Stimulated activated CD8-positive, alpha-beta memory T cell treated with anti-CD3 and anti-CD28 coated beads, Interleukin-15, amount 100 ng/mL, for 24 hours (primary cell): Measurements from ENCODE around the gene OTOF.

Source experiments
- DNase-seq: peaks from one replicate; pipeline ENCODE4 v3.0.0-alpha.2; 2020; ENCODE audit warnings: low read depth

OTOF gene

DNA sequence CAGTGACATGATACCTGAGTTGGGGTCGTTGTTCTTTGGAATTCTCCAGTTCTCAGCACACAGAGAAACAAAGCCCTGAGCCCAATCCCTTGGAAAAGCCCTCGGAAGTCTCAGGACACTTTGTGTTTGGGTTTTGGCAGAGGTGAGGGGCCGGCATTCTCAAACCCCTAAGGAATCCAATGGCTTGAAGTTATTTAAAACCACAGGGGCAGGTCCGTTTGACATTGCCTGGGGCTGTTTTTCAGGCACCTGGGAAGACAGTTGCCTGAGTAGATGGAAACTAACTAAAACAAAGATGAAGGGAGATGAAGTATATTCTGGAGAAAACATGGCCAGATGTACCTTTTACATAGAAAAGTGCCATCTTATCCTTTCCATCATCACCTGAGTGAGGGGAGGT is 22.5 kb upstream of the OTOF start:
- no peak for DNase-seq

DNA sequence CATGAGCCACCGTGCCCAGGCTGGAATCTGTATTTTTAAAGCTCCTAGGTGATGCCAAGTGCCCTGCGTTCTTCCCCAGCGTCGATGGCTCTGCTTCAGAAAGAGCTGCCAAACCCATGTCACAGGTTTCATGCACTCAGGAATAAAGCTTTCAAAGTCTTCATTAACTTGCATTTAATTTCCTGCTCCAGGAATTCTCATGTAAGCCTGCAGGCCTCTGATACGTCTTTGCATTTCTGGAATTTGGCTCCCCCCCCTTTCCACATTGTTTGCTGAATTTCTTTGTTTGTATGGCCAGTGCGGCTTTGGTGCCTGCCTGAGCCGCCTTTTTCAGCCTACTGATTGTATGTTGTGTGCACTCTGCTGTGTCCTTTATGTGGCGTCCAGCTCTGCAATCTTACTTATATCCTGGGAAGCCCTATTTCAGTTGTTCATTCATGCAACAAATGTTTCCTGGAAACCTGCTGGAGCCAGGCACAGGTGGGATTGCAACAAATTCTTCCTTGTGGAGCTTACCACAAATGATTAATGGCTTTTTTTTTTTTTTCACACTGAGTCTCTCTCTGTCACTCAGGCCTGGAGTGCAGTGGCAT is 17.9 kb upstream of the OTOF start:
- no peak for DNase-seq

DNA sequence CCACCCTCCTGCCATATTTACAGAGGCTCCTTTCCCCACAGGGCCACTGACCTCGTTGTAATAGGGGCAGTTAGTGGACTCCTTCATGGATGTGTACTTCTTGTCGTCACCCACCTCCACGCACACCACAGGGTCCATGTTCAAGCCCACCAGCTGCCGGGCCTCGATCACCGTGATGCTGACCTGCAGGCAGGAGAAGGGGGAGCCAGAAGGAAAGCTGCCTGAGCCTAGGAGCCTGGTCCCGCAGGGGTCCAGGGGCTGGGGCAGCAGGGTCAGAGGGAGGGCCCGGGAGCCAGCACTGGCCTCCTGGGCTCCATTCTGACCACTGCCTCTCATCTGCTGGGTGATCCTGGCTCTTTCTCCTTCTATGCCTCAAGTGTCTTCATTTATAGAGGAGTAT is 17.0 kb upstream of the OTOF start:
- DNase-seq, result no peak

DNA sequence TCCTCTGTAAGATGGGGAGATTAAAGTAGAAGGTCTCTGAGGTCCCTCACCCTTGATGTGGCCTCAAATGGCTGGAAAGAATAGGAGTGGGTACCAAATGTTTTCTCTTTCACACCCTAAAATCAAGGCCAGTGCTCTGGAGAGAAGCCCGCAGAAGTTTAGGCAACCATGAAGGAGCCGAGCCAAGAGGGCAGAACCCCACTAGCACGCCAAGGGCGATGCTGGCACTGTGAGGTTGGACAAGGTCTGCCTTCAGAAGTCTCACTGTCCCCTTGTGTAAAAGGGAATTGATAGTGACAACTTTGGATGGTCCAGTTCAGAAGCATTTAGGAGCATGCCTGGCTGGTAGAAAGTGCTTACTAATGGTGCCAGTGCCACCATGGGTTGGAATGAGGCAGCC is 16.3 kb upstream of the OTOF start:
- no peak for DNase-seq

DNA sequence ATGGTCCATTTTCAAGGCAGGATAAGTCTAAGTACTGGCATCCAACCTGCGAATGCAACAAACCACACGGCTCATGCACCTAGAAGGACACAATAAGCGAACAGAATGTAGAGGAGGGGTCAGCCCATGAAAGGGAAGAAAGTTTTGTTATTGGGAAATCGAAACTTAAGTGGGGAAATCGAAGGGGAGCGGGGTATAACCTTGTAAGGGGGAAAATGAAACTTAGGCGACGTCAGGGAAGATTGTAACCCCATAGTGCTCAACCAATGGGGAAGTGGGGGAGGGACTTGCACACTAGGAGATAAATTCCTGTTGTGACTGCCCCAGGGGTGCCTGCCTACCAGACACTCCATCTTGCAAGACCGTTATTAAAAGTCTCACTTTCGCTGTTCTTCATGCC is 15.6 kb upstream of the OTOF start:
- no peak for DNase-seq

DNA sequence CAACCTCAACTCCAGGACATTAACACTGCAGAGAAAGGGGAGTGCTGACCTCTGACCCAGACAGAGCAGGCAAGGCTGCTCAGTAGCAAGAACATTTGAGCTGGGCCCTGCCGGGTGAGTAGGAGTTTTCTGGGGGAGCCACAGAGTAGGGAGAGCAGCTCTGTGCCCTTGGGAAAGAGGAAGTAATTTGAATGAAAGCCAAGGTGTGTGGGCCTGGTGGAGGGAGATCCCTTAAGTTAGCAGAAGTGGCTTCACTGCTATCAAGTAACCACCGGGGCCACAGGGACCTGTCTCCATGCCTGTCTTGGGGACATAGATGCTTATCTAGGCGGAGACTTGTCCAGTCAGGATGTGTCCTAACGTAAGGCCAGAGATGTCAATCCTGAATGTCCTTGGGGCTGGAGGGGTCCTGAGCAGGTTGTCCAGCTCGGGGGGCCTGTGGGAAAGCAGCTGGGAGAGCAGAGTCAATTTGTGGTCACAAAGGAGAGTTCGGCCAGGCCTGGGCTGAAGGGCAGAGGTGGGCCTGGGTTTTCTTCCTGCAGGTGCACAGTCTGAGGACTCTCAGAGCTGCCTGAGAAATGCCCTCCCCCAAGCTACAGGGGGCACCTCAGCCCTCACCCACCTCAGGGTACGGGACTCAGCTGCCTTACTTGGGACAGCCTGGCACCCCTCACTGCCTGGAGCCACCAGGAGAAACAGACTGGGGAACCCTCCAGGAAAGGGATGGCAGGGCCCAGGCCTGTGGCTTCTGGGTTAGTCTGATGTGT is 15.0 kb upstream of the OTOF start:
- DNase-seq, result no peak

DNA sequence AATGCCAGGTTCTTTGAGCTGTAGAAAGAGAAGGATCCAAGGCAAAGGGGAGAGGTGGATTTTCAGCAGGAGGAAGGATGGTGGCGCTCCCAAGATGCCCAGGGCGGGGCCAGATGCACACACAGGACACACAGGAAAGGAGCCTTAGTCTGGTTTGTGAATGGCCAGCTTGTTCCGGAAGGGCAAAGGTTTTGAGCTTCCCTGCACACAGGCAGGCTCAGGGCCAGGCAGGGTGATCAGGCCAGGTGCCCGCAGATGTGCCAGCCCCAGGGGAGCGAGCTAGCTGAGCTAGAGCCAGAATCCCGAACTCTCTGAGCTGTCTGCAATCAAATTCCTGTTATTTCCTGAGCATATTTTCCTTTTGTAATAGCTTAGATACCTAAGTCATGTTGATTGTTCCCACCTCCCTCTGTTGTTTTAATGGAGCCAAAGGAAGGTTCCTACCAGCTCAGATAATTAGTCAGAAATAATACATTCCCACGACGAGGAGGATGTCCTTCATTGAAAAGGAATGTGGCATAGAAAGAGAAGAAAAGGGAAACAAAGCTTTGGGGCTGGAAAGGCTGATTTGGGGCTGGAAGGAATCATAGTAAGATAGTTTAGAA is 13.7 kb upstream of the OTOF start:
- DNase-seq, result no peak

DNA sequence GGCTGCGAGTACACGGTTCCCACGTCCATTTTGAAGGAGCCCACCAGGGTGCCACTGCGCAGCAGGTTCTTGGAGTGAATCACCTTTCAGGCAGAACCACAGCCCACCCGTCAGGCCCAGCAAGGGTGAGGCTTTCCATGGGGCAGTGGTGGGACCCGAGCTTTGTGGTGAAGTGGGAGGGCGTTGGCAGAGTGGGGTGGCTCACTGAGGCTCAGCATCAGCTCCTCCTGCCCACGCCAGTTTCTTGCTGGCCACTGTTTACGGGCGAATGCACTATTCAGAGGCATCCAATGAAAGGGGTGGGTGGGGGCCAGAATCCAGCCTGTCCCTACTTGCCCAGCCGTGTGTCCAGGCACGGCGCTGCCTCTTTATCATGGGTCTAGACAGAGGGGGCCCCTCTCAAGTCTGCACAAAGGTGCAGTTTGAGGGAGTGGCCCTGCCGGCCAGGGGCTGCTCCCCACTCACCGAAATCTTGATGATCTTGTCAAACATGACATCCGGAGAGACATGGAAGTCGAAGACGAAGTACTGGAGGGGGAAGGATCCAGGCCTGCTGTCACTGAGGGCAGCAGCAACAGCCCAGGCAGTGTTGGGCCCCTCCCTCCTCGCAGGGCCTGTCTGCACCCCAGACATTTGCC is 11.4 kb upstream of the OTOF start:
- DNase-seq, result no peak

DNA sequence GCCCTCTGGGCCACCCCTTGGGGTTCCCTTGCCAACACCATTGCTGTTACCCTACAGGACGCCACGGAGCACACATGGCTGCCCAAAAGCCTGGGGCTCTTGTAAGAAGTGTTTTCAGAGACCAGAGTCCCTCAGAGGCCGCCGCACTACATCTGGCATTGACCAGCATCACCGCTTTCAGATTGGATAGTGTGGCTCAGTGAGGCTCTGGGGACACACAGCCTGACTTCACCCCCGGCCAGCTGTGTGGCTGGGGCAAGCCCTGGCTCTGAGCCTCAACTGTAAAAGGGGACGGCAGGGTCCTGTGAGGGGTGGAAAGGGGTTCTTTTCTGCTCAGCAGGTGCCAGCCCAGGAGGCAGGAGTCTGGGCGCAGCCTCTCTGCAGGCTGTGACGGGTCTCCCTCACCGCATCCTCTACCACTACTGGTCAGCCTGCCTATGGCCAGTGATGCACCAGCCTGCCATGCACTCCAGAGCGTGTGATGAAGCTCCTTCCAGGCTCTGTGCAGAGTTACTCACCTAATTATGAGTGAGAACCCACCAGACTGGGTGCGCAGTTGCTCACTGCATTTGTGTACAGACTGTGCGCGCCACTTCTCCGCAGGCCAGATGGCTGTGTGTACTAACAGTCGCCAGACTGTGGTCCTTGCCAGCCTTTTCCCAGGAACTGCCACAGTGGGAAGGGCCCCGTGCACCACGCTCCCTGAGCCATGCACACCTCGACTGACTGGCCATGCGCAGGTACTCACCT is 10.7 kb upstream of the OTOF start:
- DNase-seq, result no peak

DNA sequence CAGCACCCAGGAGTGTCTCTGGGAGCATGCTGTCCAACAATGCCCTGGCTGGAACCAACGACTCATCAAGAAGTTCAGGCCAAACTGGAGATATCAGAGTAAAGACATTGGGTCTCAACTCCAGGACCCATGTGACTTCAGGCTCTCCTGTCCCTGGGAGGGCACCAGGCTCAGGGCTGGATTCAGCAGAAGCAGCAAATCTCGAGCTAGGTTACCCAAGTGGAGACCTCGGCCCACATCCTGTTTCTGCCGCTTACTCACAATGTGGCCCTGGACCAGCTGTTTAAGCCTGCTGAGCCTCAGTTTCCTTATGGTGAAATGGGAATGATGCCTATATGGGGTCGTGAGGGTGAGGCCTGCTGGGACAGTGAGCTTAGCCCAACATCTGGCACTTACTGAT is 9.3 kb upstream of the OTOF start:
- no peak for DNase-seq

DNA sequence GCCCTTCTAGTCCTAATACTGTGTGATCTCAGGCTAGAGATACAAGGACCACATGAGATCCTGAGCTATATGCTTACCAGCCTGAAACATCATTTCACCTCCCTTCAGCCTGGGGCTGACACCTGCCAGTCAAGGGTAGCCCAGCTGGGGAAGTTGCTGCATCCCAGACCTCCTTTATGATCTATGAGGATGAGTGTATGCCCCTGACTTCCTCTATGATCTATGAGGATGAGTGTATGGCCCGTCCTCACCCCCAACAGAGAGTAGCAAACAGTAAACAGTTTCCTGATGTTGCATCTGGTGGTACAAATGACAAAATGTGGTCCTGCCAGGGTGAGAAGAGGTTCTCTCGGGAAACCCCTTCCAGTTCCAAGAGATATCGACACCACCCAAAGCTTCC is 8.9 kb upstream of the OTOF start:
- no peak for DNase-seq

DNA sequence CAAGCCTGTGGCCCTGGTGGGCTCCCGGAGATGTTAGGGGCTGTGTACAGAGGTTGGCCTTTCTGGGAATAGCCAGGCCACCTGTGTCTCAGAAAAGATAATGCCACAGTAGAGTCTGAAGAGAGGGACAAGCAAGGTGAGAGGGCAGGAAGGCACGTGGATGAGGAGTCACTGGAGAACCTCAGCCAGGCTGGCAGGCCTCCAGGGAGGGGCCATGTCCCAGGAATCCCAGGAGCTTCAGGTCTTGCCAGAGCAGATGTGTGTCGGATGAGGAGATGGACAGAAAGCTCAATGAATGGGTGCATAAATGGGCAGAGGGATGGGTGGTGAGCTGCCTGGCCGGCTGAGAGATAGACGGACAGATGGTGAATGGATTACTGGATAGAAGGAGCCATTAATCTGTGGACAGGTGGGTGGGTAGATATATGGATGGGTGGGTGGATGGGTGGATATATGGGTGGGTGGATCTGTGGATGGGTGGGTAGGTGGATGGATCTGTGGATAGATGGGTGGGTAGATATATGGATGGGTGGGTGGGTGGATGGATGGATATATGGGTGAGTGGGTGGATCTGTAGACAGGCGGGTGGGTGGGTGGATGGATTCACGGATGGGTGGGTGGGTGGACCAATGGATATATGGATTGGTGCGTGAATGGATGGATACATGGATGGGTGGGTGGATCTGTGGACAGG is 7.9 kb upstream of the OTOF start:
- no peak for DNase-seq

DNA sequence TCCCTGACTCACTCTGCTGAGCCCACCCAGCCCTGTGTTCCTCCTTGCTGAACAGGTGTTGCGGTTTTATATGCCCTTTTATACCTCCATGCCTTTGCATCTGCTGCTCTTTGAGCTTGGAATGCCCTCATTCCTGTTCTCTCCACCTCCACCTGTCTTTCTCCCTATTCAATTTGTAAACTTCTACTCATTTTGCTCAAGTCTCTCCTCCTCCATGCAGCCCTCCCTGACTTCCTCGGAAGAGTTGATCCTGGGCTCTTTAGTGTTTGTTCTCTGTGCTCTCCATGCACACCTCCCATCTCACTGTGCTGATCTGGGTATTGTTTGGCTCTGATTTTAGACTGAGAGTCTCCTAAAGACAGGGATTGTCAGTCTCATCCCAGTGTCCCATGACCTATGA is 7.2 kb upstream of the OTOF start:
- no peak for DNase-seq

DNA sequence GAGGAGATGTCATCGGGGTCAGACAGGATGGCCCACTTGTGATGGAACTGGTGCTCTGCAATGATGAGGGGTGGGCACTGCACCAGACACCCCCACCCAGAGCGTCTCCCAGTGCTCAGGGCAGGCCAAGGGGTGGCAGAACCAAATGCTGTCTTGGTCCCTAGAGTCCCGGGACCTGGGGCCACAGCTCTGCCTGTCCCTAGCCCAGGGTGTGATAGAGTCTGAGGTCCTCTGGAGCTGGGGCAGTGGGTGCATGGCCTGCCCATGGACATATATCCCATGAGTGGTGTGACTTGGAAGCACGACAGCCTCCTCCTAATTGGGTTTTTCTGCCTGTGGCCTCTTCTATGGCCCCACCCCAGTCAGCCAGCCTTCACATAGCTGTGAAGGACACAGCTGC is 6.7 kb upstream of the OTOF start:
- no peak for DNase-seq

DNA sequence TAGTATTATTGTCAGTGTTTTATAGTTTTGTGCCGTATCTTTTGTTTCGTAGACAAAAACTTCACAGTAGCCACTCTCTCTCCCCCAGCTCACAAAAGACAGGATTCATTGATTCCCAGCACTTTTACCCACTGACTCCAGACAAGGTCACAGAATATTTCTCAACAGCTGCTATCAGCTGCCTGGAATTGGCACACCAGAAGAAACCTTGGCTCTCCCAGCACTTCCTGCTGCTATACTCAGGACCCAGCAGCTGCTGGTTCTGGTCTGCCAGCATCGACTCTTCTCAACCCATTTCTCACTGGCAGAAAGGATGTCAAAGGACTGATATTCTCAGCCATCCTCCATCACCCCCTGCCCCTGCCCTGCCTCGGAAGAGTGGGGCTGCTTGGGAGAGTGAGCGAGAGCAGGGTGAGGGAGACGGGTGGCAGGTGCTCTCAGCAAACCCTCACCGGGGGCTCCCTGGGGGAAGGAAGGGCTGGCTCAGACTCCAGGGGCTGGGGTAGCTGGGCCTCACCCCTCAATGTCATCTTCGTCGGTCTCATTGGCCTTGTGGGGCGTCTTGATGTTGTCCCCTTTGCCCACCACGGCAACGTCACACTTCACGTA is 6.1 kb upstream of the OTOF start:
- no peak for DNase-seq

DNA sequence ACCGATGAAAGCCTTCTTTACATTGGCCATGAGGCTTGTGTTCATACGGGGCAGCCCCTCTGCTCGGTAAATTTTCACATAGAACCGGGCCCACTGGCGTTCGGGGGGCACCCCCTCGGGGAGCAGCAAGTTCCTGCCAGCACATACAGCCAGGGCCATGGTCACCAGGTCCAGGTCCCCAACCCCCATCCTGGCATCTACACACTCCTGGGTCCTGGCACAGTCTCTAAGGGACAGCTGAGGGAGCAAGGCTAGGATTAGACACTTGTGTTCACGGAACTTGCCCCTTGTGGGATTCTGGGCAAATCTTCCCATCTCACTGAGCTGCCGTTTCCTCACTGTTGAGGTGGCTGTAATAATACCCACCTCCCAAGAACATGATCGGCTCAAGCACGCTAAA is 5.6 kb upstream of the OTOF start:
- DNase-seq, result no peak

DNA sequence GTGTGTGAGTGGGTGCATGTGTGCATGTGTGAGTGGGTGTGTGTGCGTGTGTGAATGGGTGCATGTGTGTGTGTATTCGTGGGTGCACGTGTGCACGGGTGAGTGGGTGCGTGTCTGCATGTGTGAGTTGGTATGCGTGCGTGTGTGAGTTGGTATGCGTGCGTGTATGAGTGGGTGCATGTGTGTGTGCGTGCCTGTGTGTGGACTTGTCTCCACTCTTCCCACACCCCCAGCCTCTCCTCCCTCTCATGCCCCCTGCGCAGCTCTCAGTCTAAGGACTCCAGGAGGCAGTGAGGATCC is 5.1 kb upstream of the OTOF start:
- DNase-seq, result no peak

DNA sequence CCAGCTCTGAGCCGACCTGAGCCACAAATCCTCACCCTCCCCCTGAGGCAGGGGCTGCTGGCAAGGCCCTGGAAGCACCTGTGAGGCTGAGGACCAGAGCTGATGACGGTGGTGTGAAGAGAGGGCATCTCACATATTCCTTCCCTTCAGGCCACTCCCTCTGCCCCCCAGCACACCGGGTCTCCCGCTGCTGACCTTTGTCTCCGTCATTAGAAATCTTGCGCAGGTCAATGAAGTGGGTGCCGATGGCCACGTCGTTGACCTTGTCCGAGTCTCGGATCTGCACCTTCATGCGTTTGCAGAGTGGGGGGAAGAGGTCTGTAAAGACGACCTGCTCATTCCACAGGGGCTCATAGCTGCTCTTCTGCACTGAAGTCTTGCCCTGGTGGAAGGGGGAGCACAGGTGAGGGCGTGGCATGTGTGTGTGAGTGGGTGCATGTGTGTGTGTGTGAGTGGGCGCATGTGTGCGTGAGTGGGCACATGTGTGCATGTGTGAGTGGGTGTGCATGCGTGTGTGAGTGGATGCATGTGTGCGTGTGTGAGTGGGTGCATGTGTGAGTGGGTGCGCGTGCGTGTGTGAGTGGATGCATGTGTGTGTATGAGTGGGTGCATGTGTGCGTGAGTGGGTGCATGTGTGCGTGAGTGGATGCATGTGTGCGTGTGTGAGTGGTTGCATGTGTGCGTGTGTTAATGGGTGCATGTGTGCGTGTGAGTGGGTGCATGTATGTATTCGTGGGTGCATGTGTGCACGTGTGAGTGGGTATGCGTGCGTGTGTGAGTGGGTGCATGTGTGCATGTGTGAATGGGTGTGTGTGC is 4.5 kb upstream of the OTOF start:
- DNase-seq, result no peak

DNA sequence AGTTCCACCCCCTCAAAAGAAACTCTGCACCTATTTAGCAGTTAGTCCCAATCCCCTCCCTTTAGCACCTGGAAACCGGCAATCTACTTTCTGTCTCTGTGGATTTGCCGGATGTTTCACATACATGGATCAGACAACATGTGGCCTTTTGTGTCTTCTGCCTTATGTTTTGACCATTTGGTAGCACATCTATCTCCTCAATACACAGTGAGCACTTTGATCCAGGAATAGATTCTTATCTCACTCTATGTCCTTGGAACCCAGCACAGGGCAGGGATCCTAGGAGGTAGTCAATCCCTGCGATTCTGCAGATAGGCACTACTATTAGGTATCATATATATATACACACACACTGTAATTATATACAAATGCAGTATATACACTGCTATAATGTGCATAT is 3.8 kb upstream of the OTOF start:
- DNase-seq, result no peak

DNA sequence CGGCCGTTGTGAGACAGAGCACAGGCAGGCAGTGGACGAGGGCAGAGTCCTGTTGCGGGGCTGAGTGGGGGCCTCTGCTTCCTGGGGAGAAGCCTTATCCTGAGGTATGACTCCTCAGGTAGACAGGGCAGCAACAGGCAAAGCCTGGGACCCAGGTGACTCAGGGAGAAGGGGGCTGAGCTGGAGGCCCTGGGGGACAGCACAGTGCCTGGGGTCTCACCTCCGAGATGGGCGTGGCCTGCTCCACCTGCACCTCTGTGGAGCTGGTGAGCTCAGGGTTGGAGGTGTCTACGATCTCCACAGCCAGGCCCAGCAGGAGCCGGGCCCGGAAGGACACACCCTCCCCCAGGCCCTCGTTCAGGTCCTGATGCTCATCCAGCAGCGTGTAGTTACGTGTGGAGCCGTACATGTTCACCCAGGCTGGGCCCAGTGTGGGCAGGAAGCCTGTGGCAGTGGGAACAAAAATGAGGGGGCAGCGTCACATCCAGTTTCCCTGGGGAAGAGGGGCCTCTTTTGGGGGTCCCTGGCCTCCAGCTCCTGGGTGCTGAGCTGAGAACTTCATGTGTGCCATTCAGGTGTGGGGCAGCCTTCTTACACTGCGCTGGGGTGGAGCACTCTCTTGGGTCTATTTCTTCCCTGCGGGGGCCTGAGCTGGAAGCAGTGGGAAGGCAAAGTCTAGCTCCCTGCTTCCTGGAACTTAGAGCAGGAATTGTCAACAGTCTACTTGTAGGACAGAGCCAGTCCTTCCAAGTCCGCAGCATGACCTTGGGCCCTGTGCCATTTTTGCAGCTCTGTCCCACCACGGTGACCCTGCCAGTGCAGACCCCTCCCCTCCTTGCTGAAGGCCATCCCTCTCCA is 2.9 kb upstream of the OTOF start:
- DNase-seq, result no peak
